Measurements from ENCODE around the gene LCE3C.
"Not testable (repeated sequence)": the region's sequence is repeated elsewhere in the genome, so short reads cannot be mapped to it uniquely, and the experiment has no call there.

LCE3C gene, protein sequence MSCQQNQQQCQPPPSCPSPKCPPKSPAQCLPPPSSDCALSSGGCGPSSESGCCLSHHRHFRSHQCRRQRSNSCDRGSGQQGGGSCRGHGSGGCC

DNA sequence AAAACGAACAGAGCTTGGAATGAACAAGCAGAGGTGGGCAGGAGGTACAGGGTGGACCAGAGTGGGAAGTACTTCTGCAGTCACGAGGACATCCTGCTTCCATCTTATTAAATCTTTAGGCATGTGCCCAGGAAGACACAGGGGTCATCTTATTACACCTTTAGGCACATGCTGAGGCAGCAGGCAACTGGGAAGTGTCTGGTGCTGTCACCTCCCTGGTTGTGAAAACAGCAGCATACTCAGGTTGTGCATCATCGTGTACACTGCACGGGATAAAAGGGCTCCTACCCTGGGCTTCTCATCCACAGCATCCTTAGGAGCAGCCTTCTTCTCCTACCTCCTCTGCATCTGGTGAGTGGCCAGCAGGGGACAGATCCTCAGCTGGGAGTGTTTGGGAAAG is at the start of gene LCE3C:
Gene LCE3C (plus strand): TSS at position 301 of the 400 bp plus-strand sequence. CDS start 498 bp downstream, outside the sequence.
- DNase-seq (ENCODE audit: low read depth, low spot score) = no peak

DNA sequence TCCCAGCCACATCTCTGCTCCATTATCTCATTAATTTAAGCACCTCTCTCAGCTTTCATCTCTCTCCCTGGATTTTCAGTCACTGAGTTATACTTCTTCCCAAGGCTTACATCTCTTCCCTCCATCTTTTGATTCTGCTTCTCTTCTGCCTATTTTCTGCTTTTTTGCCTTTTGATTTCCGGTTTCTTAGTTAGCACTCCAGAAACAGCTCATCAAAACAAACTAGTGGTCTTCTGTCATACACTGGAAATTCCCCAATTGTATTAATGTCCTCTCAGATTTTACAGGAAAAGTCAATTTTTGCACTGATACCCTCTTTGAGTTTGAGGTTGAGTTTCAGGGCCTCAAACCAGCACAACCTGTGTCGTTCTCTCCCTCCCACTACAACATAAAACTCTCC is 34.9 kb upstream of the LCE3C start:
- no peak for DNase-seq (ENCODE audit: low read depth, low spot score)

DNA sequence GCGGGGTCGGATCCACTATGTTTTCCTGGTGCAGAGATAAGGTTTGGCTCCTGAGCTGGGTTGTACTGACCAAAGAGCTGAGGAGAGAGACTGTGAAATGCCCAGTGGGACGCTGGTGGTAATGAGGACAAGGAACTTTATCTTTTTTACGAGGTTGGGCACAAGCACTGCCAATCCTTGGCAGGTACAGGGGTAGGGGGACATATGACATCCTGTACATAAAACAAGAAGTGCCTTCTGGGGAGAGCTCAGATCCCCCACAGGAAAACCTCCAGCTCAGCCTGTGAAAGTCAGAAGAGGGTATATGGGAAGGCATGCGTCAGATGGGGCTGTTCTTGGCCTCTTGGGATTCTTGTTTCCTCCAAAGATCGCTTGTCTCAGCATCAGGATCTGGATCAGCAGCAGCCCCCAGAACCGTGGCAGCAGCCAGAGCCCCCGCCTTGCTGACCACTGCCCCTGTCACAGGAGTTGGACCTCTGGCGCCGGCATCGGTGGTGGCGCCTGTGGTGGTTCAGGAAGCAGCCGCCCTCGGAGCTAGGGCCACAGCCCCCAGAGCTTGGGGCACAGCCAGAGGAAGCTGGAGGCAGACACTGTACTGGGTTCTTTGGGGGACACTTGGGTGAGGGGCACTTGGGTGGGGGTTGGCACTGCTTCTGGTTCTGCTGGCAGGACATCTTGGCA is 34.4 kb upstream of the LCE3C start:
- DNase-seq (ENCODE audit: low read depth, low spot score) = no peak

DNA sequence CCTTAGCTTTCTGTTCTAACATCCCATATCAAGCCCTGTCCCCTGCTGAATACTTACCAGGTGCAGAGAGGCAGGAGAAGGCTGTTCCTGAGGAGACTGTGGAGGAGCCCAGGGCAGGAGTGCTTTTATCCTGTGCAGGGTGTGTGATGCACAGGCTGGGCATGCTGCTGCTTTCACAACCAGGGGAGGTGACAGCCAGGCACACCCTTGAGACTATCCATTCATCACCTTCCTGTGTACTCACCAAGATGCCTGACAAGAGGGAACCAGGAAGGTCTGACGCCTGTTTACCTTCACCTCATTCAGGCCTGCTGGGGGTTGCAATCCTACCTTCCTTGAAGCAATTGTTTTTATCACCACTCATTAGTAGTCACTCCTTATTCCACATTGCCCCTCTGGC is 33.4 kb upstream of the LCE3C start, which contains the start of gene LCE3E:
Gene LCE3E (minus strand): TSS at position 100 of the 400 bp plus-strand sequence. CDS start 572 bp downstream, outside the sequence.
- DNase-seq (ENCODE audit: low read depth, low spot score) = no peak

DNA sequence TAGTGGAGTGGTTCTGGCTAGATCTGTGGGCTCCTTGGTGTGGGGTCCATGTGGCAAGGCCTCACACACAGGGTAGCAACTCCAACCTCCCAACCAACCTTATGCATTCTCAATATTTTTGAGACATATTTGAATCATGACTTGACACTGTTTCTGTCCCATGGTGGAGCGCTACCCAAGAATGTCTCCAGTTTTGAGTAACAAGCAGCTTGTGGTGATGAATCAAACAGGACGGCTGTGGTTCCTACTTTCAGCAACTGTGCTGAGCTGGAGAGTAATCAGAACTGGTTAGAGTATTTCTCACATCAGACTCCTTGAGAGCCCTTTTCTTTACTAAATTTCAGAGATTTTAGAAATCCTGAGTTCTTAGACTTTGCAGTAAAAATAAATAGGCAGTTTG is 22.9 kb upstream of the LCE3C start:
- no peak for DNase-seq (ENCODE audit: low read depth, low spot score)

DNA sequence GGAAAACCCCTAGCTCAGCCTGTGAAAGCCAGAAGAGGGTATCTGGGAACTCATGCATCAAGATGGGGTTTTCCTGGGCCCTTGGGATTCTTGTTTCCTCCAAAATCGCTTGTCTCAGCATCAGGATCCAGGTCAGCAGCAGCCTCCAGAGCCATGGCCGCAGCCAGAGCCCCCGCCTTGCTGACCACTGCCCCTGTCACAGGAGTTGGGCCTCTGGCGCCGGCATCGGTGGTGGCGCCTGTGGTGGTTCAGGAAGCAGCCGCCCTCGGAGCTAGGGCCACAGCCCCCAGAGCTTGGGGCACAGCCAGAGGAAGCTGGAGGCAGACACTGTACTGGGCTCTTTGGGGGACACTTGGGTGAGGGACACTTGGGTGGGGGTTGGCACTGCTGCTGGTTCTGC is 20.5 kb upstream of the LCE3C start:
- DNase-seq (ENCODE audit: low read depth, low spot score) = not testable (repeated sequence)

DNA sequence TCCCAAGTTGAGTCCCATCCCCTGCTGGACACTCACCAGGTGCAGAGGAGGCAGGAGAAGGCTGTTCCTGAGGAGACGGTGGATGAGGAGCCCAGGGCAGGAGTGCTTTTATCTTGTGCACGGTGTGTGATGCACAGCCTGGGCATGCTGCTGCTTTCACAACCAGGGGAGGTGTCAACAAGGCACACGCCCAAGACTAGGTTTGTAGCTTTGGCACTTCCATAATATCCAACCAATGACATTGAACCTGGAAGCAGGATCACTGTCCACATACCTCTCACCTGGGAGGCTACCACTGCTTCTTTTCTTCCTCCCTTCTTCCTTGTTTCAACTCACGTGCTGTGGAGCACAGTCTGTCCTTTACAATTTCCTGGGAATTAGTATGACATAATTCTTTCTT is 19.6 kb upstream of the LCE3C start, which contains the start of gene LCE3D:
Gene LCE3D (minus strand): TSS at position 84 of the 400 bp plus-strand sequence. CDS start 580 bp downstream, outside the sequence.
- DNase-seq (ENCODE audit: low read depth, low spot score) = no peak

DNA sequence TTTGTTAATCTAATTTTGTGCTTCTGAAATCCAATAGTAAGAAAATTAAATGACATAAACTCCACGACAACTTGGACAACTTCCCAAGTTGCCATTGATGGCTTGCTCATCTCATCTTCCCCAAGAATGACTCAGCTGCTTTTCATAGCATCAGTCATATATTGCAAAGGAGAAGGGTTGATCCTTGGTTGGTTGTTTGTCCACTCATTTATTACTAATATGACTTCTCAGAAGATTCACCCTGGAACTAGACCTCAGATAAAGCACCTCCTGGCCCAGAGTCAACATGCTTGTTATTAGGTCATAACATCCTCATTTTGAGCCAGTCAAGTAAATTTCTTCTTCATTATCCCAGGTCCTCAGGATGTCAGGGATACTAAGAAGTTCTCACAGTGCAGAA is 17.4 kb upstream of the LCE3C start:
- no peak for DNase-seq (ENCODE audit: low read depth, low spot score)

DNA sequence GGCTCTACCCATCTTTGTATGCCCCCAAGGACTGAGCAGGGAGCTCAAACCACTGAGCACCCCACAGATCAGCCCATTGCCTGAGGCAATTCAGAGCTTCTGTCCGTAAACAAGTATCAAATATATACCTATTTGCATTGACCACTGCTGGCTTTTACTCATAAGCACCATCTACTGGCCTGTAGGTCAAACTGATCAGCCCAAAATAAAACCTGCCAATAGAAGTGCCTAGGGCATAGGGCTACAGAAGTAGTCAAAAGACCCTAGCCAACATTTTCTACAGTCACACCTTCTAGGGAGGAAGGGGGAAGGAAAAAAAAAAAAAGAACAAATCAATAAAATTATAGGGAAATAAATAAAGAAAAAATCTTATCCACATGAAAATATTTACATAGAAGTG is 14.4 kb upstream of the LCE3C start:
- no peak for DNase-seq (ENCODE audit: low read depth, low spot score)

DNA sequence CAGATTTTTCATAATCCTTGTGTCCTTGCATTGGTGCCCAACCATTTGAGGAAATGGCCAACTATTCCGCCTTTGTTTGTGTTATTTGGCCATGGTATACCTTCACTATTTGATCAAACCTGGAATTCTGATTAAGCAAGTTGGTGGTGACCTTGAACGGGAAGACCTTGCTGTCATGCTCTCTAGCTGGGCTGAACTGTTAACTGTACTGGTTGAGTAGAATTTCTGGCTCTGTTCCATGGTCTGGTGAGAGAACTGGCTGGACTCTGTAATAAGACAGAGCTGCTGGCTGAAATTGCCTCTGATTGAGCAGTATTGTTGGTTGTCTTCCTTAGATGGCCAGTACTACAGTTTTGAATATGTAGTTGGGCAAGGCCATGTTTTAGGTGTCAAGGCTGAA is 3.0 kb upstream of the LCE3C start:
- no peak for DNase-seq (ENCODE audit: low read depth, low spot score)

DNA sequence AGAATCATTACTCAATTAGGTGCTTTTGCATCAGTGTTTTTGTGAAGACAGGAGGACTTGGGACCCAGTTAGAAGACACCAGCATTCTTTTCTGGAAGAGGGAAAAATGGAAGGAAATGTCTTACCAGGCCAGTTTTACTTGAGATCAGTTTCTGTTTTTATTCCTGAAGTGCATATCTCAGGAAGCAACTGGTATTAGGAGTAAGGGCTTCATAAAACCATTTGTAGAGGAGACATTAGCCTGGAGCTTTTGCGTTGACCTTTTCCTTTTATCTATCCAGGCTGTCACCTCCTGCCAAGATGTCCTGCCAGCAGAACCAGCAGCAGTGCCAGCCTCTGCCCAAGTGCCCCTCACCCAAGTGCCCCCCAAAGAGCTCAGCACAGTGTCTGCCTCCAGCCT is 13.5 kb downstream of the LCE3C start, which contains the start of gene LCE3B:
Gene LCE3B (plus strand): TSS at position 301 of the 400 bp plus-strand sequence. CDS start 0 bp downstream, at position 301.
- DNase-seq (ENCODE audit: low read depth, low spot score) = no peak

DNA sequence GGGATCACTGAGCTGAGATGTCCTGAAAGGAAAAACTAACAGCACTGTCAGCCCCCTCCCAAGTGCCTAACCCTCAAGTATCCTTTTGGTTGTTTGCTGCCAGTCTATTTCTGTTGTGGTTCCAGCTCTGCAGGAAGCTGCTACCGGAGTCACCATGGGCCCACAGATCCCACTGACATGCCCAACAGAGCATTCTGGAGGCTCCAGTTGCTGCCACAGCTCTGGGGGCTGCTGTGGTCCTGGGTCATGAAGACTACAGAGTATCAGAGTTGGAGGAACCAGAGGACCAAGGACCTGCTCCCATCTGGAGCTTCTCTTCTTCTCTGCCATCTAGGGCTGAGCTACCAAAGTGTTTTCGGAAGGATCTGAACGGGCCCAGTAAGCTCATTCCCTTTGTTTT is 22.0 kb downstream of the LCE3C start:
- DNase-seq (ENCODE audit: low read depth, low spot score) = no peak

DNA sequence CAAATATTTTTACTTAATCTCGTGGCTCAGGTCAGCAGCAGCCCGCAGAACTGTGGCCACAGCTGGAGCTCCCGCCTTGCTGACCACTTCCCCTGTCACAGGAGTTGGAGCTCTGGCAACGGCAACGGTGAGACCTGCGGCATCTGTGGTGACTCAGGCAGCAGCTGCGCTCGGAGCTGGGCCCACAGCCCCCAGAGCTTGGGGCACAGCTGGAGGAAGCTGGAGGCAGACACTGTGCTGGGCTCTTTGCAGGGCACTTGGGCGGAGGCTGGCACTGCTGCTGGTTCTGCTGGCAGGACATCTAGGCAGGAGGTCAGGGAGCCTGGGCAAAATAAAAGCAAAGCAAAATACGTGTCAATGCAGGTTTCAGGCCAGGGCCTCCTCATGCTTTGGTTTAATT is 22.8 kb downstream of the LCE3C start, which contains the start of gene LCE3A:
Gene LCE3A (minus strand): TSS at position 301 of the 400 bp plus-strand sequence. CDS start 0 bp downstream, at position 301.
- no peak for DNase-seq (ENCODE audit: low read depth, low spot score)

DNA sequence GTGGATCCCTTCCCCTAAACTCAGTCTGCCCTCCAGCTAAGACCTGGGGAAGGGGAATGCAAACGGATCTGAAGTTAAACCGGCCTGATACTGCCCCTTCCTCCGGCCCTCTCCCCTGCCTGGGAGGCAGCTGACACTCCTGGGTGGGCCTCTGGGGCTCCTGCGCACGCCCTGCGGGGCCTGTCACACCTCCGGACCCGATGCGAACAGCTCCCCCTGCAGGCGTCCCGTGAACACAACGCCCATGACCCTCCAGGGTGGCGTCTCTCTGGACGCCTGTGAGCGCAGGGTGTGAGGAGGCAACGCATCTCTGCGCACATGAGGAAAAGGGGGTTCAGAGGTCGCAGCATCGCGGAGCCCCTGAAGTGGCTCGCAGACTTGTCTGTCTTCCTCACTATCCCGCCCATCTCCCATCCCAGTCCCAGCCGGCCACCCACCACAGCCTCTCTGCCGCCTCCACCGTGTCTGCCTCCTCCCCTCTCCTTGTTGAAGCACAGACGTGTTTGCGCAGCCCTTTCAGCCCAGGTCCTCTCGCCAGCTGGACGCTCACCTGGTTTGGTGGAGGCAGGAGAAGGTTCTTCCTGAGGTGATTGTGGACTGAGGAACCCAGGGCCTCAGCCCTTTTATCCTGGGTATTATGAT is 23.3 kb downstream of the LCE3C start:
- no peak for DNase-seq (ENCODE audit: low read depth, low spot score)

DNA sequence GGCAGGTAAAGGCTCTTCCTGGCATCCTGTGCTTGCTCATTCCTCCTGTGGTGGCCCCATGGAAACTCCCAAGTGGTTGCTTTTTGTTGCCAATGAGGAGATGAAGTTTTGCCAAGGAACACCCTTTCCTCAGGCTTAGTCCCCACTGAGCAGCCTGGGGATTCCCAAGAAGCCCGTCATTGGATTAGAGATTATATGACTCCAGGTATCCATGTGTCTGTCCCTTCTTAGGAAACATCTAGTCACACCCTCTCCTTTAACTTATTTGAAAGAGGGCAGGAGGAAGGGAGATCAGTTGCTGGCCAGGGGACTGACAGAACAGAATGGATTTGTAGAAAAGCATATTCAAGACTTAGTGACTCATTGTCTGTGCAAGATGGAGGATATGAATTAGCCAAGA is 26.7 kb downstream of the LCE3C start:
- no peak for DNase-seq (ENCODE audit: low read depth, low spot score)

DNA sequence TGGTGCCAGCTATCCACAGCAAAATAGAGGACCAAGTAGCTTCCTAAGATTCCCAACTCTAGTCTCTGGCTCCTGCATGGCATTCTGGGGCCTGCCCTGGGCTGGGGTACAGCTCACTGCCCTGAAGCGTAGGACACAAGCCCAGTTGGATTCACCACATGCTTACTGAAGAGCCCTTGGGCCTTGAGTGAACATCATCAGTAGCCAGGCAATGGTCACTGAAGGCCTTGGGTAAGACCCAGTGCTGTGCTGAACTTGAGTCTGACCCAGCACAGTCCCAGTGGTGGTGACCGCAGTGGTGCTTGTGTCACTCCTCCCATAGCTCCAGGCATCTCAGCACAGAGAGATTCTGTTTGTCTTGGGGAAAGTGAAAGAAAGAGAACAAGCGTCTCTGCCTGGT is 30.6 kb downstream of the LCE3C start:
- no peak for DNase-seq (ENCODE audit: low read depth, low spot score)

DNA sequence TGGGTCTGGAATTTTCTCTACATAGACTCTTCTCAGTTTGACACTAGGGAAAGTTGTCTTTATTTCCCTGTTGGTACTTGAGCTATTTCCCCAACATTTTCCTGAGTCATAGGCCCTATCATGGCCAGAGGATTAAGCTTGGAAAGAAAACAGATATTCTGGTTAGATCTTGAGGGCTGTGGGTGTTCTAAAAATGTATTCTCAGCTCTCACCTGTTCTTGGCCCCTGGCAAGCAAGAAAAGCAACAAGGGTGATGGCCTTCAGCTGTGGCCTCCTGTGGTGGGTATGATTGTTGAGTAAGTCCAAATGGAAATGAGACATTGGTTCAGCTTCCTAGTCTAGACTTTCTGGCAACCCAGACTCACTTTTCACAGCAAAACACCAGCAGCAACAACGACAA is 40.3 kb downstream of the LCE3C start:
- no peak for DNase-seq (ENCODE audit: low read depth, low spot score)

DNA sequence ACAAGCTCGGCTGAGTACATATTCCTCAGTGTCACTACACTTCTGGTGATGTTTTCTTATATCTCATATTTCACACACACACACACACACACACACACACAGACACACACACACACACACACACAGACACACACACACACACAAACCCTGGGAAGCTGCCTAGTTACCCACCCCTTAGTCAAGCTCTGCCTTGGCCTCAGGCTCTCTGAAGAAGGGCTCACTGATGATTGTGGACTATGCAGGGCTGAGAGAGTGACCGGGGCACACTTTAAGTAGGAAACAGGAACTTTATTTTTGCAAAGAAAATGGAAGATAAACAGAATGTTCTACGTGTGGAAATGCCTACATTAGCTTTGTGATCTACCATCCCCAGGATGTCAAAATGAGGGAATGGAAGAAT is 43.9 kb downstream of the LCE3C start:
- no peak for DNase-seq (ENCODE audit: low read depth, low spot score)

DNA sequence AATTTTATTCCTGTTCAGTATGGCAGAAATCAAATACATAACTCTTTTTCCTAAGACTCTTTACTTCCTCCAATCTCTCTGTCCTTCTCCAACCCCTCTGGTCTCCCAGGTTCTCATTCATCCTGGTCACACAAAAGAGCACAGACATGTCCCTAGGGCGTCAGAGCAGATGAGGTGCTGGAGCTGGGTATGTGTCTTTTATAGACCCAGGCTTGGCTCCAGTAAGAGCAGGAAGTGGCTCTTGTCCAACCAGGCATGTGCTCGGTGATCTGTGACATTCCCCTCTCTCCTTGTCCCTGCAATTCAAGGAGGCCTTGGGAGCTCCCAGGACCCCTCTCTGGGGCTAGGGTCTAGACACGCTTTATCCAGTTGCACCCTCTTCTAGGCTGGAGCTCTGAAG is 45.1 kb downstream of the LCE3C start:
- DNase-seq (ENCODE audit: low read depth, low spot score) = no peak

DNA sequence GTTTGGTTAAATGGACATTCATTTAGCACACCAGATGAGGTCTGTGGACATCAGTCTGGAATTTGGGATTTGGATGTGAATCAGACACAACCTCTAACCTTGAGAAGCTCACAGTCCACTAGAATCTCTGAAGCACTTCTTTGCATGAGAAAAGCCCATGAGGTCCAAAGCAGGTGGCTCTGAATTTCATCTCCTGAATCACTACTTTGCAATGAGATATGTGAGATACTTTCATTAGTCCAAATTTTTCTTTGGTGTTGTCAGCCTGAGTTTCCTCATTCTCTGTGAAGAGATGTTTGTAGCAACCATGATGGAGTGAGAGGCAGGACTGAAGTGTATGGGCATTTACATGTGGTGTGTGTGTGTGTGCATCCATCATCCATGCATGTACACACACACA is 46.6 kb downstream of the LCE3C start:
- no peak for DNase-seq (ENCODE audit: low read depth, low spot score)

Measured in activated CD4-positive, CD25-positive, alpha-beta regulatory T cell treated with anti-CD3 and anti-CD28 coated beads, Interleukin-2, amount 50 U/mL, for 16 hours (primary cell).